GM12873 (cell line): ENCODE measurements around the gene SEPTIN3.

Experiments used
- TF ChIP-seq, protein P1 (sequence below): IDR thresholded peaks from 2 replicates; pipeline ENCODE4 v1.5.1; 2012; ENCODE audit warnings: low read depth, mild to moderate bottlenecking, moderate library complexity, low read length, control low read depth; ENCODE audit not compliant: insufficient read depth; ENCODE audit errors: missing control alignments

SEPTIN3 gene

GRCh38 chr22:41974691-41975290 is 5.5 kb downstream of the SEPTIN3 start:
- TF ChIP-seq, protein P1, sequence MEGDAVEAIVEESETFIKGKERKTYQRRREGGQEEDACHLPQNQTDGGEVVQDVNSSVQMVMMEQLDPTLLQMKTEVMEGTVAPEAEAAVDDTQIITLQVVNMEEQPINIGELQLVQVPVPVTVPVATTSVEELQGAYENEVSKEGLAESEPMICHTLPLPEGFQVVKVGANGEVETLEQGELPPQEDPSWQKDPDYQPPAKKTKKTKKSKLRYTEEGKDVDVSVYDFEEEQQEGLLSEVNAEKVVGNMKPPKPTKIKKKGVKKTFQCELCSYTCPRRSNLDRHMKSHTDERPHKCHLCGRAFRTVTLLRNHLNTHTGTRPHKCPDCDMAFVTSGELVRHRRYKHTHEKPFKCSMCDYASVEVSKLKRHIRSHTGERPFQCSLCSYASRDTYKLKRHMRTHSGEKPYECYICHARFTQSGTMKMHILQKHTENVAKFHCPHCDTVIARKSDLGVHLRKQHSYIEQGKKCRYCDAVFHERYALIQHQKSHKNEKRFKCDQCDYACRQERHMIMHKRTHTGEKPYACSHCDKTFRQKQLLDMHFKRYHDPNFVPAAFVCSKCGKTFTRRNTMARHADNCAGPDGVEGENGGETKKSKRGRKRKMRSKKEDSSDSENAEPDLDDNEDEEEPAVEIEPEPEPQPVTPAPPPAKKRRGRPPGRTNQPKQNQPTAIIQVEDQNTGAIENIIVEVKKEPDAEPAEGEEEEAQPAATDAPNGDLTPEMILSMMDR = no peak

DNA sequence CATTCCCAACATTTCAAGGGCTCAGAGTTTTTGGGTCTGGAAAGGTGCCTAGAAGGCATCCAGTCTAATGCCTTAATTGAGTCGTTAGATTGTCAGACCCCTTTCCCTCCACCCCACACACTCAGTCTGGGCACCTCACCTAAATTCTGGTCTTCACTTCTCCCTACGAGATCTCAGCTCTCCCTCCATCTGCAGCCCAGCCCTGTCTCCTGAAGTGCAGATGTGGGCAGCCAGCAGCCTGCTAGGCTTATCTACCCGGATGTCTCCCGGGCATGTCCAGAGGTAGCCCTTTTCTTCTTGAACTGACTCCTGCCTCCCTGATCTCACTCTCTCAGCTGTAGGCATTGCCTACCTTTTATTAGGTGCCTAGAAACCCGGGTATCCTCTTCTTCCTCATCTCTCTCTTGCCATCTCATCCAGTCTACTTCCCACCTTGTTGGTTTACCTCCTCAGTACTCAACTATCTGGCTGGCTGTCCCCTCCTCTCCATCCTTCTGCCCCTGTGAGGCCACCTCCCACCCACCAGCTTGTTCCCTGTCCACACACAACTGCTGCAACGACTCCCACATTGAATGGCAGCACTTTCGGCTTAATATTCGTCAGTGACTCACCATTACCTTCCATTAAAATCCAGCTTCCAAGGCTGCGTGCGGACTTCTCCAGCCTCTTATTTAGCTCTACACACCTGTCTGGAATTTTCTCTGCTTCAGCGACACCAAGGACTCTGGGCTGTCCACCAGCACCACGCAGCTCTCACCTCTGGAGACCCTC is 6.2 kb downstream of the SEPTIN3 start:
- TF ChIP-seq, protein P1 = no peak

- TF ChIP-seq, protein P1 = no peak
Observed at GRCh38 chr22:41976070-41976901, 7.0 kb downstream of the SEPTIN3 start.

DNA sequence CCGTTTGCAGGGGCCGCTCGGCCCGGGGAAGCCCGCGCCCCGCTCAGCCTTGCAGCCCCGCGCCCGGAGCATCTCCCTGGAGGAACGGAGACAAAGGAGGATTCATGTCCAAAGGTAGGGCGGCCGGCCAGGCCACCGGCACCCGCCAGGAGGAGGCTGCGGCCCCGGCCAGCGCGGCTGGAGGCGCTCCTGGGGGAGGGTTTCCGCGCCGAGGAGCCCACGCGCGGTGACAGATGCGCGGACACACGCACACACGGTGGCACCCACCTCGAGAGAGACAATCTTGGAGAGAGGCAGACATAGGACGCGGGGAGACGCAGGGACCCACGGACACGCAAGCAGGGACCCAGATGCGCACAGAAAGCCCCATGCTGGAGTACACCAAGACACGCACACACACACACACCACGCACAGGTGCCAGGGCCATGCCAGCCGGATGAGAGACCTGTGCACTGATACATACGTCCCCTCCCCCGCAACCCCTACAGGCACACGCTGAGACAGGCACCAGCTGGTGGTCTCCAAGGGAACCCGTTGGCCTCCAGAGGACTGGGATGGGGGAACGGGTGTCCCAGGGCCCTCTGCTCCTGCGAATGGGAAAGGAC is 7.8 kb downstream of the SEPTIN3 start:
- TF ChIP-seq, protein P1 = no peak

DNA sequence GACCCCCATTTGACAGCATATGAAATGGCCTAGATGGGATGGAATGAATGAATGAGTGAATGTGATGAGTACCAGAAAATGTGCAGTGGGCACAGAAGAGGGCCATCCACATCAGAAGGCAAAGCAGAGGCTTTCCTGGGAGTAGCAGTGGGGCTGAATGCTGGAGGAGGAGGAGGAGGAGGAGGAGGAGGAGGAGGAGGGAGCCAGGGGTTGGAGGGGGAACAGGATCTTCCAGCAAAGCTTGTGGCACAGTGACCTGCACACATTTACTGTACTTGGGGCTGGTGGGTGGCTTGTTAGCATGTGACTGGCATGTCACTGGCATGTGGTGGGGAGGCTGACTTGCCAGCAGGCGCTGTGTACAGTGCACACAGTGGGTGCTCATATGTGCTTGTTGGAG is 9.5 kb downstream of the SEPTIN3 start:
- TF ChIP-seq, protein P1 = no peak

DNA sequence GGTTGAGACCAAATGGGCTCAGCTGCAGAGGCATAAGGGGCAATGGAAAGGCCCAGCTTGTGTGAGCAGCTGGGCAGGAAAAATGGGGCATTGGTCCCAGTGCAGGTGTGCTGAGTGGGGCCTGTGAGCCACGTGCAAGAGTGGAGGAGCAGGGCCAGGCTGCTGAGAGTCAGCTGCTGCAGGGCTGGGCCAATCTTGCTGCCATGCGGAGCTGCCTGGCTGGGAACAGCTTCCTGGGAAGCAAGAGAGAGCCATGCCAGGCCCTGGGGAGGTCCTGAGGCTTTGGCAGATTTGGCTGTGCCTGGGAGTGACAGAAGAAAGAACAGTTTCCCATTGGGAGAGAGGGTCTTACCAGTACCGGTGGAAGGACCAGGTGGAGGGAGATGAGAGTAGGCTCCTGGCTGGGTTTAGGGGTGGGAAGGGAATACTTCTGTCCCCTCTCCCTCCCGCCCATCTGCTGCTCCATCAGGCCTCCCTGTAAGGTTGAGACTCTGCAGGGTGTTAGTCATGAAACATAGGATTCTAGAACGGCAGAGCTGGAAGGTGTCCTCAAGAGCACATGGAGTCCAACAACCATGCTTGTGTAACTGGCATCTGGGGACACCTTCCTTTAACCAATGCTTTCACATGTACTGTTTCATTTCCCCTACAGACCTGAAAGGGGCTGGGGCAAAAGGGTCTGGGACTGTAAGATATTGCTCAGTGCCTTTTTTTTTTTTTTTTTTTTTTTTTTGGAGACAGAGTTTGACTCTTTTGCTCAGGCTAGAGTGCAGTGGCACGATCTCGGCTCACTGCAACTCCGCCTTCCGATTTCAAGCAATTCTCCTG is 10.4 kb downstream of the SEPTIN3 start:
- TF ChIP-seq, protein P1 = no peak
